ENCODE measurements around the gene ST3GAL2.

- TF ChIP-seq POLR2AphosphoS5 (IDR thresholded peaks at IDR 0.05; ENCODE audit: low read depth, low read length) (no peak), POLR2A (IDR thresholded peaks at IDR 0.05; ENCODE audit: low read depth, low read length) (no peak), POU2F2 (IDR thresholded peaks at IDR 0.05; ENCODE audit: low read depth, low read length) (no peak), TAF1 (IDR thresholded peaks at IDR 0.05; ENCODE audit: low read depth, low read length) (no peak), SPI1 (IDR thresholded peaks at IDR 0.05; ENCODE audit: low read depth, low read length) (no peak)
These were observed 44.0 kb downstream of the ST3GAL2 start for GRCh38 chr16:70394853-70395252.
